SU-DHL-6 (cell line): ENCODE measurements around the gene NCR3LG1.

Experiments used
- H2AFZ ChIP-seq: fragments of 200-600 bp; sonication (generic); 2 replicates; pipeline ENCODE4 v1.6.1; 2014; ENCODE audit warnings: low read depth, mild to moderate bottlenecking, moderate library complexity, mixed read lengths, antibody characterized with exemption, low read length; ENCODE audit not compliant: severe bottlenecking
- H3F3A ChIP-seq: fragments of 200-600 bp; shearing (Covaris generic); 2 replicates; pipeline ENCODE4 v1.6.0; 2016; ENCODE audit warnings: antibody characterized with exemption, mild to moderate bottlenecking; ENCODE audit not compliant: insufficient read depth
- H3K27ac ChIP-seq: fragments of 200-600 bp; sonication (generic); 2 replicates; pipeline ENCODE4 v1.5.1; 2016; ENCODE audit warnings: low read depth, mild to moderate bottlenecking, low read length, moderate library complexity, mixed read lengths
- H3K27me3 ChIP-seq: fragments of 200-600 bp; sonication (generic), shearing (Covaris generic); 2 replicates; pipeline ENCODE4 v1.6.0; 2014; ENCODE audit warnings: mild to moderate bottlenecking, low read length
- H3K36me3 ChIP-seq: fragments of 200-600 bp; sonication (generic); 2 replicates; pipeline ENCODE4 v1.6.1; 2014; ENCODE audit warnings: mild to moderate bottlenecking, low read length, mixed read lengths
- H3K4me2 ChIP-seq: fragments of 300-600, 200-600 bp; shearing (Covaris generic), sonication (generic); 2 replicates; pipeline ENCODE4 v1.6.0; 2014; ENCODE audit warnings: low read length, low read depth, mild to moderate bottlenecking; ENCODE audit not compliant: poor library complexity, severe bottlenecking
- H3K4me3 ChIP-seq: fragments of 200-600 bp; sonication (generic); 2 replicates; pipeline ENCODE4 v1.5.1; 2014; ENCODE audit warnings: antibody characterized with exemption, low read length, mild to moderate bottlenecking, mixed read lengths; ENCODE audit not compliant: insufficient read depth, poor library complexity, severe bottlenecking
- H3K79me2 ChIP-seq: fragments of 200-600 bp; sonication (generic); 2 replicates; pipeline ENCODE4 v1.6.1; 2014; ENCODE audit warnings: mild to moderate bottlenecking, low read length, moderate library complexity; ENCODE audit not compliant: insufficient read depth
- H3K9ac ChIP-seq: fragments of 200-600 bp; sonication (generic); 2 replicates; pipeline ENCODE4 v1.7.0; 2014; ENCODE audit warnings: mild to moderate bottlenecking, low read length
- H3K9me2 ChIP-seq: fragments of 200-600 bp; sonication (generic); replicated peaks from 2 replicates; pipeline ENCODE4 v1.6.1; 2014; ENCODE audit warnings: low read length; ENCODE audit not compliant: insufficient read depth
- H3K9me3 ChIP-seq: fragments of 200-600 bp; sonication (generic); 2 replicates; pipeline ENCODE4 v1.6.1; 2014; ENCODE audit warnings: low read length, mixed read lengths; ENCODE audit not compliant: insufficient read depth
- H4K20me1 ChIP-seq: fragments of 200-600 bp; sonication (generic); 2 replicates; pipeline ENCODE4 v1.6.1; 2014; ENCODE audit warnings: low read depth, mild to moderate bottlenecking, antibody characterized with exemption, low read length, moderate library complexity, mixed read lengths
- EZH2phosphoT487 ChIP-seq: fragments of 200-600 bp; sonication (generic), shearing (Covaris generic); conservative IDR thresholded peaks from 2 replicates; pipeline ENCODE4 v1.6.1; 2018; ENCODE audit warnings: mild to moderate bottlenecking, antibody characterized with exemption, low read length, moderate library complexity, mixed read lengths
- TF ChIP-seq, protein P1 (sequence below): fragments of 200-600 bp; sonication (generic); IDR thresholded peaks from one replicate; pipeline ENCODE4 v1.5.1; 2017; ENCODE audit warnings: antibody characterized with exemption, mild to moderate bottlenecking, low read length, moderate library complexity; ENCODE audit not compliant: insufficient read depth, poor library complexity, severe bottlenecking

NCR3LG1 gene

GRCh38 chr11:17402486-17402885 is 50.9 kb downstream of the NCR3LG1 start:
- Histone ChIP-seq H3K4me2 (no peak overlapping the region), H3K9me3 (no peaks in the 10 kb centered on the region), H3F3A (no peaks in the 10 kb centered on the region), H3K27me3 (no peaks in the 10 kb centered on the region), H3K9me2 (no peaks in the 10 kb centered on the region), H3K79me2 (no peaks in the 10 kb centered on the region), H3K36me3 (no peaks in the 10 kb centered on the region), H3K4me3 (no peak overlapping the region), H3K9ac (no peak overlapping the region), H2AFZ (no peak overlapping the region), H4K20me1 (no peaks in the 10 kb centered on the region), H3K27ac (no peak overlapping the region)
- no peak for TF ChIP-seq EZH2phosphoT487
- TF ChIP-seq, protein P1, sequence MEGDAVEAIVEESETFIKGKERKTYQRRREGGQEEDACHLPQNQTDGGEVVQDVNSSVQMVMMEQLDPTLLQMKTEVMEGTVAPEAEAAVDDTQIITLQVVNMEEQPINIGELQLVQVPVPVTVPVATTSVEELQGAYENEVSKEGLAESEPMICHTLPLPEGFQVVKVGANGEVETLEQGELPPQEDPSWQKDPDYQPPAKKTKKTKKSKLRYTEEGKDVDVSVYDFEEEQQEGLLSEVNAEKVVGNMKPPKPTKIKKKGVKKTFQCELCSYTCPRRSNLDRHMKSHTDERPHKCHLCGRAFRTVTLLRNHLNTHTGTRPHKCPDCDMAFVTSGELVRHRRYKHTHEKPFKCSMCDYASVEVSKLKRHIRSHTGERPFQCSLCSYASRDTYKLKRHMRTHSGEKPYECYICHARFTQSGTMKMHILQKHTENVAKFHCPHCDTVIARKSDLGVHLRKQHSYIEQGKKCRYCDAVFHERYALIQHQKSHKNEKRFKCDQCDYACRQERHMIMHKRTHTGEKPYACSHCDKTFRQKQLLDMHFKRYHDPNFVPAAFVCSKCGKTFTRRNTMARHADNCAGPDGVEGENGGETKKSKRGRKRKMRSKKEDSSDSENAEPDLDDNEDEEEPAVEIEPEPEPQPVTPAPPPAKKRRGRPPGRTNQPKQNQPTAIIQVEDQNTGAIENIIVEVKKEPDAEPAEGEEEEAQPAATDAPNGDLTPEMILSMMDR, result no peak

- no peaks in the 10 kb centered on the region for H3K36me3 ChIP-seq
- no peaks in the 10 kb centered on the region for H3K27me3 ChIP-seq
- no peaks in the 10 kb centered on the region for H4K20me1 ChIP-seq
- no peaks in the 10 kb centered on the region for H3K9me3 ChIP-seq
- no peak overlapping the region for H3K4me2 ChIP-seq
- H3K9me2 ChIP-seq, result no peaks in the 10 kb centered on the region
- no peak overlapping the region for H3K9ac ChIP-seq
- H3K79me2 ChIP-seq, result no peaks in the 10 kb centered on the region
- no peaks in the 10 kb centered on the region for H3F3A ChIP-seq
- no peak overlapping the region for H3K4me3 ChIP-seq
- no peak overlapping the region for H3K27ac ChIP-seq
- no peak overlapping the region for H2AFZ ChIP-seq
- no peak for TF ChIP-seq EZH2phosphoT487
- TF ChIP-seq, protein P1, result no peak
Observed at GRCh38 chr11:17403980-17404759, 52.6 kb downstream of the NCR3LG1 start.

- no peak overlapping the region for H2AFZ ChIP-seq
- TF ChIP-seq, protein P1, result no peak
- no peak for TF ChIP-seq EZH2phosphoT487
- H3K79me2 ChIP-seq, result no peaks in the 10 kb centered on the region
- H3K27ac ChIP-seq, result no peak overlapping the region
- no peak overlapping the region for H3K4me3 ChIP-seq
- H3F3A ChIP-seq, result no peaks in the 10 kb centered on the region
- H3K27me3 ChIP-seq, result no peaks in the 10 kb centered on the region
- no peak overlapping the region for H3K9ac ChIP-seq
- no peaks in the 10 kb centered on the region for H3K9me2 ChIP-seq
- H4K20me1 ChIP-seq, result no peaks in the 10 kb centered on the region
- no peaks in the 10 kb centered on the region for H3K9me3 ChIP-seq
- H3K36me3 ChIP-seq, result no peaks in the 10 kb centered on the region
- H3K4me2 ChIP-seq, result no peak overlapping the region
Observed at GRCh38 chr11:17405232-17406005, 53.8 kb downstream of the NCR3LG1 start.
